IMR-90 (cell line): ENCODE results near the gene COL4A2.

Source experiments
- CEBPB ChIP-seq: IDR thresholded peaks from 2 replicates; pipeline ENCODE4 v1.6.1; 2012; ENCODE audit warnings: low read depth, low read length, improper control_type of control experiment
- CHD1 ChIP-seq: IDR thresholded peaks from 2 replicates; pipeline ENCODE4 v1.6.1; 2012; ENCODE audit warnings: low read depth, low read length, improper control_type of control experiment
- POLR2A ChIP-seq: IDR thresholded peaks from 2 replicates; pipeline ENCODE4 v1.6.1; 2012; ENCODE audit warnings: mild to moderate bottlenecking, low read depth, low read length
- RCOR1 ChIP-seq: IDR thresholded peaks from 2 replicates; pipeline ENCODE4 v1.6.1; 2012; ENCODE audit warnings: mild to moderate bottlenecking, low read length, improper control_type of control experiment; ENCODE audit not compliant: insufficient replicate concordance
- RFX5 ChIP-seq: IDR thresholded peaks from 2 replicates; pipeline ENCODE4 v1.8.0; 2012; ENCODE audit warnings: low read depth, mild to moderate bottlenecking, low read length, moderate library complexity
- TF ChIP-seq, protein P1 (sequence below): conservative IDR thresholded peaks from 2 replicates; pipeline ENCODE4 v1.5.1; 2012; ENCODE audit warnings: mild to moderate bottlenecking, low read depth, low read length, improper control_type of control experiment
- TF ChIP-seq, protein P2 (sequence below): fragments of 150-350 bp; IDR thresholded peaks from 2 replicates; pipeline ENCODE4 v1.6.1; 2017; ENCODE audit warnings: mild to moderate bottlenecking, antibody characterized with exemption, low read length, low read depth
- TF ChIP-seq, protein P3 (sequence below): fragments of 150-350 bp; IDR thresholded peaks from 2 replicates; pipeline ENCODE4 v1.6.1; 2016; ENCODE audit warnings: low read depth, mild to moderate bottlenecking, low read length, moderate library complexity, borderline replicate concordance

DNA sequence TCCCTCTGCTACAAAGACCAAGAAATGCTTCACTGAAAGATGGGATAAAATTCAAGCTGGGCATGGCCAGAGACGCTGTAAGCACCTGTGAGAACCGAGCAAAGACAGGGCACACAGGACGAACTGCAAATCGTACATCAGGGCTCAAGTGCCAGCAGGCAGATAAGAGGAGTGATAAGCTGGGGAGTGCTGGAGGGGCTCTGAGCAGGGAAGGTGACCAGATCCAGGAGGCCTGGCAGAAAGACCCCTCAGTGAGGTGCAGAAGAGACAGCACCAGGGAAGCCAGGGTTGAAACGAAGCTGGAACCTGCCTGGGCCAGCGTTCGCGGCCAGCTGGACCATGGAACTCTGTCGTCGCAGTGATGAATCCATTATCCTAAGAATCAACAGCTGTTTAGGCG lies 244.2 kb downstream of the COL4A2 start:
- TF ChIP-seq POLR2A (no peak), RCOR1 (no peak), CEBPB (no peak), CHD1 (no peak), RFX5 (no peak)
- TF ChIP-seq, protein P1, sequence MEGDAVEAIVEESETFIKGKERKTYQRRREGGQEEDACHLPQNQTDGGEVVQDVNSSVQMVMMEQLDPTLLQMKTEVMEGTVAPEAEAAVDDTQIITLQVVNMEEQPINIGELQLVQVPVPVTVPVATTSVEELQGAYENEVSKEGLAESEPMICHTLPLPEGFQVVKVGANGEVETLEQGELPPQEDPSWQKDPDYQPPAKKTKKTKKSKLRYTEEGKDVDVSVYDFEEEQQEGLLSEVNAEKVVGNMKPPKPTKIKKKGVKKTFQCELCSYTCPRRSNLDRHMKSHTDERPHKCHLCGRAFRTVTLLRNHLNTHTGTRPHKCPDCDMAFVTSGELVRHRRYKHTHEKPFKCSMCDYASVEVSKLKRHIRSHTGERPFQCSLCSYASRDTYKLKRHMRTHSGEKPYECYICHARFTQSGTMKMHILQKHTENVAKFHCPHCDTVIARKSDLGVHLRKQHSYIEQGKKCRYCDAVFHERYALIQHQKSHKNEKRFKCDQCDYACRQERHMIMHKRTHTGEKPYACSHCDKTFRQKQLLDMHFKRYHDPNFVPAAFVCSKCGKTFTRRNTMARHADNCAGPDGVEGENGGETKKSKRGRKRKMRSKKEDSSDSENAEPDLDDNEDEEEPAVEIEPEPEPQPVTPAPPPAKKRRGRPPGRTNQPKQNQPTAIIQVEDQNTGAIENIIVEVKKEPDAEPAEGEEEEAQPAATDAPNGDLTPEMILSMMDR: no peak
- TF ChIP-seq, protein P2, sequence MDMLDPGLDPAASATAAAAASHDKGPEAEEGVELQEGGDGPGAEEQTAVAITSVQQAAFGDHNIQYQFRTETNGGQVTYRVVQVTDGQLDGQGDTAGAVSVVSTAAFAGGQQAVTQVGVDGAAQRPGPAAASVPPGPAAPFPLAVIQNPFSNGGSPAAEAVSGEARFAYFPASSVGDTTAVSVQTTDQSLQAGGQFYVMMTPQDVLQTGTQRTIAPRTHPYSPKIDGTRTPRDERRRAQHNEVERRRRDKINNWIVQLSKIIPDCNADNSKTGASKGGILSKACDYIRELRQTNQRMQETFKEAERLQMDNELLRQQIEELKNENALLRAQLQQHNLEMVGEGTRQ: no peak
- TF ChIP-seq, protein P3, sequence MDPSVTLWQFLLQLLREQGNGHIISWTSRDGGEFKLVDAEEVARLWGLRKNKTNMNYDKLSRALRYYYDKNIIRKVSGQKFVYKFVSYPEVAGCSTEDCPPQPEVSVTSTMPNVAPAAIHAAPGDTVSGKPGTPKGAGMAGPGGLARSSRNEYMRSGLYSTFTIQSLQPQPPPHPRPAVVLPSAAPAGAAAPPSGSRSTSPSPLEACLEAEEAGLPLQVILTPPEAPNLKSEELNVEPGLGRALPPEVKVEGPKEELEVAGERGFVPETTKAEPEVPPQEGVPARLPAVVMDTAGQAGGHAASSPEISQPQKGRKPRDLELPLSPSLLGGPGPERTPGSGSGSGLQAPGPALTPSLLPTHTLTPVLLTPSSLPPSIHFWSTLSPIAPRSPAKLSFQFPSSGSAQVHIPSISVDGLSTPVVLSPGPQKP: no peak
